Peyer's patch (tissue), 4 donors: ENCODE measurements around the gene LGSN.

ENCODE experiments used
- POLR2A ChIP-seq, 2 donors: fragments of 450-650 bp; IDR thresholded peaks; one replicate each; pipeline ENCODE4 v1.5.1; 2017; ENCODE audit warnings: antibody characterized with exemption in 2 of 2, mild to moderate bottlenecking in 2 of 2, moderate library complexity in 2 of 2
- TF ChIP-seq, protein P1 (sequence below), 6 experiments: fragments of 450-650 bp in 4 of 6; fragments of 200-600 bp in 2 of 6; sonication (generic) in 1 of 6; IDR thresholded peaks; one replicate each; pipeline ENCODE4 v1.5.1; 2017 to 2019; ENCODE audit warnings: antibody characterized with exemption in 6 of 6, mild to moderate bottlenecking in 3 of 6, moderate library complexity in 1 of 6

DNA sequence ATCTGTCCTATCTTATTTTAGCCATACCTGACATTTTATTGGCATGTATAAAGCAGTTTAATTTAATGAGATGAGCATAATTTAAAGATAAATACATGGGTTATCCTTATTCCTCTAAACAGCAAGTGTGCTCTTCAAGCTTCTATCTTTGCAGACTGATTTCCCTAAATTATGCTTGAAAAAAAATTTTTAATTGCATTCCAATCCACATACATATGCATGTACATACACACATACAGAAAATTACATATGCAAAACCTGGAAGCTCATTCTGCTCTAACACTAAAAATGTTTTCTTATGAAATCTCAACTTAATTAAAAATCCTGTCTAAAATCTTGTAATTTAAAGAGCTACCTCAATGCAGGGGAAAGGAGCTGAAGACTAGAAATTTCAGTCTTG is 73.2 kb downstream of the LGSN start:
- TF ChIP-seq, protein P1, sequence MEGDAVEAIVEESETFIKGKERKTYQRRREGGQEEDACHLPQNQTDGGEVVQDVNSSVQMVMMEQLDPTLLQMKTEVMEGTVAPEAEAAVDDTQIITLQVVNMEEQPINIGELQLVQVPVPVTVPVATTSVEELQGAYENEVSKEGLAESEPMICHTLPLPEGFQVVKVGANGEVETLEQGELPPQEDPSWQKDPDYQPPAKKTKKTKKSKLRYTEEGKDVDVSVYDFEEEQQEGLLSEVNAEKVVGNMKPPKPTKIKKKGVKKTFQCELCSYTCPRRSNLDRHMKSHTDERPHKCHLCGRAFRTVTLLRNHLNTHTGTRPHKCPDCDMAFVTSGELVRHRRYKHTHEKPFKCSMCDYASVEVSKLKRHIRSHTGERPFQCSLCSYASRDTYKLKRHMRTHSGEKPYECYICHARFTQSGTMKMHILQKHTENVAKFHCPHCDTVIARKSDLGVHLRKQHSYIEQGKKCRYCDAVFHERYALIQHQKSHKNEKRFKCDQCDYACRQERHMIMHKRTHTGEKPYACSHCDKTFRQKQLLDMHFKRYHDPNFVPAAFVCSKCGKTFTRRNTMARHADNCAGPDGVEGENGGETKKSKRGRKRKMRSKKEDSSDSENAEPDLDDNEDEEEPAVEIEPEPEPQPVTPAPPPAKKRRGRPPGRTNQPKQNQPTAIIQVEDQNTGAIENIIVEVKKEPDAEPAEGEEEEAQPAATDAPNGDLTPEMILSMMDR (IDR thresholded peaks at IDR 0.05): no peak
- TF ChIP-seq POLR2A (IDR thresholded peaks at IDR 0.05): no peak
